Esophagus squamous epithelium (tissue), 4 donors: ENCODE results near the gene ZDHHC11B.

Experiments
- POLR2A ChIP-seq, 4 donors: fragments of 450-650 bp; IDR thresholded peaks; one replicate each; pipeline ENCODE4 v1.6.1; 2017; ENCODE audit warnings: antibody characterized with exemption in 4 of 4, mild to moderate bottlenecking in 4 of 4, moderate library complexity in 3 of 4
- TF ChIP-seq, protein P1 (sequence below), 6 experiments: fragments of 450-650 bp in 4 of 6; fragments of 200-600 bp in 2 of 6; sonication (generic) in 2 of 6; IDR thresholded peaks; one replicate each; pipeline ENCODE4 v1.5.1; 2016 to 2019; ENCODE audit warnings: antibody characterized with exemption in 6 of 6, mild to moderate bottlenecking in 4 of 6, moderate library complexity in 4 of 6

DNA sequence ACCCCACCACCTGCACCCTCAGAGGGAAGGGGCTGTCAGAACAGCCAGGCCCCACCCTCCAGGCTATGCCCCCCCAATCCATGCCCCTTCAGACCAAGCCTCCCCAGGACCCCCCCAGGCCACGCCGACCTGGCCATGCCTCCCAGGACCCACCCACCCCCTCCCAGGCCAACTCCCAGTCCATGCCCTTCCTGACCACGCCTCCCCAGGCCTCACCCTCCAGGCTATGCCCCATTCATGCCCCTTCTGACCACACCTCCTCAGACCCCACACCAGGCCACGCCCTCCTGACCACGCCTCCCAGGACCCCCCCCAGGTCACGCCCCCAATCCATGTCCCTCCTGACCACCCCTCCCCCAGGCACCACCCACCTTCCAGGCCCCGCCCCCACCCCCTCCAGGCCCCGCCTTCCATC, 119.0 kb downstream of the ZDHHC11B start:
- TF ChIP-seq, protein P1, sequence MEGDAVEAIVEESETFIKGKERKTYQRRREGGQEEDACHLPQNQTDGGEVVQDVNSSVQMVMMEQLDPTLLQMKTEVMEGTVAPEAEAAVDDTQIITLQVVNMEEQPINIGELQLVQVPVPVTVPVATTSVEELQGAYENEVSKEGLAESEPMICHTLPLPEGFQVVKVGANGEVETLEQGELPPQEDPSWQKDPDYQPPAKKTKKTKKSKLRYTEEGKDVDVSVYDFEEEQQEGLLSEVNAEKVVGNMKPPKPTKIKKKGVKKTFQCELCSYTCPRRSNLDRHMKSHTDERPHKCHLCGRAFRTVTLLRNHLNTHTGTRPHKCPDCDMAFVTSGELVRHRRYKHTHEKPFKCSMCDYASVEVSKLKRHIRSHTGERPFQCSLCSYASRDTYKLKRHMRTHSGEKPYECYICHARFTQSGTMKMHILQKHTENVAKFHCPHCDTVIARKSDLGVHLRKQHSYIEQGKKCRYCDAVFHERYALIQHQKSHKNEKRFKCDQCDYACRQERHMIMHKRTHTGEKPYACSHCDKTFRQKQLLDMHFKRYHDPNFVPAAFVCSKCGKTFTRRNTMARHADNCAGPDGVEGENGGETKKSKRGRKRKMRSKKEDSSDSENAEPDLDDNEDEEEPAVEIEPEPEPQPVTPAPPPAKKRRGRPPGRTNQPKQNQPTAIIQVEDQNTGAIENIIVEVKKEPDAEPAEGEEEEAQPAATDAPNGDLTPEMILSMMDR (IDR thresholded peaks at IDR 0.05) = no peak
- no peak for TF ChIP-seq POLR2A (IDR thresholded peaks at IDR 0.05)
